GM10266 (cell line): ENCODE measurements around the gene KCP.

Source experiments
- DNase-seq: peaks from one replicate; pipeline ENCODE4 v3.0.0; 2012; ENCODE audit errors: extremely low spot score
- CTCF ChIP-seq: IDR thresholded peaks from 2 replicates; pipeline ENCODE4 v1.5.1; 2012; ENCODE audit warnings: mild to moderate bottlenecking, low read depth; ENCODE audit not compliant: control insufficient read depth, insufficient read depth; ENCODE audit errors: missing control alignments

KCP gene

GRCh38 chr7:128868624-128869137, 41.8 kb downstream of the KCP start:
- DNase-seq = no peak
- no peak for TF ChIP-seq CTCF

- no peak for DNase-seq
- no peak for TF ChIP-seq CTCF
Observed at GRCh38 chr7:128867842-128868623, 42.5 kb downstream of the KCP start.

GRCh38 chr7:128867241-128867640, 43.3 kb downstream of the KCP start:
- TF ChIP-seq CTCF = no peak
- DNase-seq = no peak

- DNase-seq = no peak
- TF ChIP-seq CTCF = no peak
Observed at GRCh38 chr7:128865996-128866877, 44.3 kb downstream of the KCP start.

- DNase-seq = no peak
- no peak for TF ChIP-seq CTCF
Observed at GRCh38 chr7:128865303-128865702, 45.2 kb downstream of the KCP start.

GRCh38 chr7:128863433-128863989, 47.0 kb downstream of the KCP start:
- TF ChIP-seq CTCF = peak; percentile 53
- DNase-seq = peak; percentile 74
